Activated CD8-positive, alpha-beta memory T cell treated with anti-CD3 and anti-CD28 coated beads for 4 hours (primary cell): ENCODE data around the gene MYBL2.
A peak's percentile ranks its signal among the peaks of the same experiment; 100 is the strongest.

Experiments used
- DNase-seq, 2 donors: peaks; one replicate each; pipeline ENCODE4 v3.0.0-alpha.2; 2020; ENCODE audit warnings: low read depth in 2 of 2

The MYBL2 gene

GRCh38 chr20:43723186-43723585 lies 56.3 kb downstream of the MYBL2 start:
- DNase-seq = no peak

DNA sequence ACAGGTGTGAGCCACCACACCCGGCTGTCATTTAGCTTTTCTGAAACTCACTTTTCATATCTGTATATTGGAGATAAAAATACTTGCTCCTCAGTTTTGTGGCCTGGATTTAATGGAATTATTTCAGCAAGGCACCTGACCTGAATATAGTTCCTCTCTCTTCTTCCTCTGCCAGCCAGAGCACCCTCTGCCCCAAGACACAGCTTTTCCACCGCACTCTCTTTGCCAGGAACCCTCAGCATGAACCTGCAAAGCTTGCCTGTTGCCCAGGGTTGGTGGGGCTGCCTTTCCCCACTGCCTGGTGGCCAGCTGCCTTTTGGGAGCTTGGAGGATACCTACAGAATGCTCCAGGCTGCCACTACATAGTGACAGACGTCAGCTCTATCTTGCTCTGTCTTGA lies 56.8 kb downstream of the MYBL2 start:
- no peak for DNase-seq

- DNase-seq = no peak
Observed at GRCh38 chr20:43724383-43724782, 57.5 kb downstream of the MYBL2 start.

DNA sequence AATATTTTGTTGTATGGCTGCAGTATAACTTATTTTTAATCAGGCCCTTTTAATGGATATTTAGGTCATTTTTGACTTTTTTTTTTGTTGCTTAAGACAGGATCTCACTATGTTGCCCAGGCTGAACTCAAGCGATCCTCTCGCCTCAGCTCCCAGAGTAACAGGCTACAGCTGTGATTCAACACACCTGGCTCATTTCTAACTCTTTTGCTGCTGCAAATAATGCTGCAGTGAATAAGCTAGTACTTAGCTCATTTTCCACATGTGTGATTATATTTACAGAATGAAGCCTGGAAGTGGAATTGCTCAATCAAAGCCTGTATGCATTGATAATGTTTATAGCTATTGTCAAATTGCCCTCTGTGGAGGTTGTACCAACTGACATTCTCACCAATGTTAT lies 58.8 kb downstream of the MYBL2 start:
- no peak for DNase-seq

DNA sequence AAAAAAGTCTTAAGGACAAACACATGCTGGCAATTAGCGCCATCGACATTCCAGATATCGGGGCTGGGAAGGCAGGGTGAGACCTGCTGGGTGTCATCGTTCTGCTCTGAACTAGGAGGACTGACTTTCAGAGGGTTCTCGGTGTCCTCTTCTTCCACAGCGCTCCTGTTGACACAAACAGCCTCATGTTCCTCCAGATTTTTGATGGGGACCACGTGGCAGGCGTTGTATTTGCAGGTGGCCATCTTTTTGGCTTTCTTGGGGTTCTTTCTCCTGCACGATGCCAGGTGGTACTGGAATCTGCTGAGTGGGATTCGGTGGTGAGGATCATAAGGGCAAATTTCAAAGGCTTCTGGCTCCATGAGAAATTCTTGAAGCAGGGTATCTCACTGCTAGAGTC lies 59.4 kb downstream of the MYBL2 start:
- no peak for DNase-seq

DNA sequence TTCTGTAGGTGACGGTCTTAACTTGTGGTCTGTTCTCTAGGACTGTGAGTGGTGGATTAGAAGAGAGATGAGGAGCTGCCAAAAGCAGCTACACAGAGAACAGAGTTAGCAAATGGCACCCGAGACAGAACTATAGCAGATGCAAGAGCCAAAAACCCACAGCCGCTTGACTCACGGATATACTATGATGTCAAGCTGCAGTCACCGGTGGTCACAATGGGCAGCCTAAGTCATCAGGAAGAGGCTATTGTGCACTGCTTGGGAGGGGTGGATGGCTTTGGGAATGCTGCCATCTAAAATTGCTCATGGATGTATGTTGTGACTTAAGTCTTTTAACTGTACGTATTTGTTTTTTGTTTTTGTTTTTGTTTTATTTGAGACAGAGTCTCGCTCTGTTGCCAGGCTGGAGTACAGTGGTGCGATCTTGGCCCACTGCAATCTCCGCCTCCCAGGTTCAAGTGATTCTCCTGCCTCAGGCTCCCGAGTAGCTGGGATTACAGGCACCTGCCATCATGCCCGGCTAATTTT lies 60.0 kb downstream of the MYBL2 start, which contains the start of gene GTSF1L:
GTSF1L (minus strand) TSS at position 192 of the 528 bp plus-strand sequence. CDS start 308 bp downstream, outside the sequence.
- DNase-seq = no peak

DNA sequence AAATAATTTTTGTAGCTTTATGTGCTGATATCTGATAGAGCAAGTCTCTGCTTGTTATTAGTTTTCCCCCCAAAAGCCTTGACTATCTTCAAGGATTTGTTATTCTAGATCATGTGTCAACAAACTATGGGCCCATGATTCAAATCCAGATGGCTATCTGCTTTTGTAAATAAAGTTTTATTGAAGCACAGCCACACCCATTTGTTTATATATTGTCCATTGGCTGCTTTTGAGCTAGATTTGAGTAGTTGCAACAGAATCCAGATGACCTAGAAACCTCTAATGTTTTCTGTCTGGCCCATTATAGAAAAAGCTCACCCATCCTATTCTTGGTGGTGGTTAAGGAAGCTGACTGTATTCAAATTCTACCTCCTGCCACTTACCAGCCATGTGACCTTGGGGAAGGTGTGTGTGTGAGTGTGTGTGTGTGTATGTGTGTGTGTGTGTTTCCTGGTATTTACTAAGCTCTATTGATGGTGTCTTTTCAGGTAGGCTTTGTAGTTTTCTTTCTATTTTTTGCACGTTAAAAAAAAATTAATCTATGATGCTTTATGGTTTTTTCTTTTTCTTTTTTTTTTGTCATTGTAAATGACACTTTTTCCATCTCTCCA lies 61.2 kb downstream of the MYBL2 start:
- no peak for DNase-seq

DNA sequence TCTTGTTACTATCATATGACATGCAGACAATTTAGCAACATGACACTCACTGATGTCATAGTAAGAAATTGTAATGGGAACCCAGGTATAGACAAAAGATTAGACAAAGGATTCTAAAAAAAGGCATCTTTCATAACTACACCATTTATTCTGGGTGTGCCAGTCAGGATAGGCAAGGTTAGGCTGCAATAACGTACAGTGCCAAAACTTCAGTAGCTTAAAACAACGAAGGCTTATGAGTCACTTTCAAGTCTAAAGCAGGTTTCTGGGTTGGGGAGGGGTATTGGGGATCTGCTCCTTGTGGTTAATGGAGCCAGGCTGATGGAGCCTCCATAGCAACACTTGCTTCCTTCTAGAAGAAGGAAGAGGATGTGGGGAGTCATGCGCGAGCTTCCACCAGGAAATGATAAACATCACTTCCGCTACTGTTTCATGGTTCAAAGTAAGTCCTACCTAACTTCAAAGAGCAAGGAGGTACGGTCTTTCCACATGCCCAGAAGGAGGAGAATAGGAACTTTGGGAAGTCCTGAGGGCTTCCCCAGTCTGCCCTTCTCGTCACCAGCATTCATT lies 61.9 kb downstream of the MYBL2 start:
- no peak for DNase-seq

DNA sequence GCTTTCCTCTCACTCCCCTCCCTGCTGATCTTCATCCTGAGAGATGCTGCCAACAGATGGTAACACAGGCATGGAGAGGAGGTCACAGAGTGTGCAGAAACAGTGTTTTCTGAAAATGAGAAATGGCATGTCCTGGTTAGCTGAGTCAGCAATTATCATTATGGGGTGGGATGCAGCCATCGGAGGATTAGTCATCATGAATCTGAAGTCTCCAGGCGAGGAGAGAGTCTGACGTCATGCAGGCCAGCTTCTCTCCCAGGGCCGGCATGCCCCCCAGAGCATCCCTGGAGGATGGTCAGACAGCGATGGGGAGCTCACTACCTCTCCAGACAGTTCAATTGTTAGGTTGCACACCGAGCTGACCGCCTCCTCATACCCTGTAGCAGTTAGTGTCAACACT lies 64.6 kb downstream of the MYBL2 start:
- no peak for DNase-seq

- DNase-seq = no peak
Observed at GRCh38 chr20:43731927-43732326, 65.0 kb downstream of the MYBL2 start.

GRCh38 chr20:43736588-43737158 lies 69.8 kb downstream of the MYBL2 start:
- DNase-seq = no peak

GRCh38 chr20:43737925-43738324 lies 71.0 kb downstream of the MYBL2 start:
- DNase-seq = no peak

- DNase-seq = no peak
Observed at GRCh38 chr20:43739148-43739749, 72.3 kb downstream of the MYBL2 start.

- DNase-seq = no peak
Observed at GRCh38 chr20:43740642-43741041, 73.7 kb downstream of the MYBL2 start.

DNA sequence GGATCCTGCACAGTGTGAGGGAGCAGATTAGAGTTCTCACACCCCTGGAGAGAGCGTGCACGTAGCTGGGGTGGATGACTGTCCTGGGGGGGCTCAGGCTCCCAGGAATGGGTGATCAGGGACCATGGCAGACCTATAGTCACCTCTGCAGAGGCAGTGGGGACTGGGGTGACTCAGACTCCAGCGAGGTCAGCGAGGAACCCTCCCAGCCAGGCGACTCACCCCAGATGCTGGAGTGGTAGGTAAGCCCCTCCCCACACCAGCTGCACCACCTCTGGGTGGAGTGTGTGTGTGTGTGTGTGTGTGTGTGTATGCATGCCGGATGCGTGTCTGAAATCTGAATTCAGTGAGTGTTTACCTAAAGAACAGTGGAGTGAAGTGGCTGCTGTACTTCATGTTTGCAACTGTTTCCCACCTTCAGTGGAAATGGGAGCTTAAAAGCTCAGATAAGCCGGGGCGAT lies 77.3 kb downstream of the MYBL2 start:
- DNase-seq = no peak

DNA sequence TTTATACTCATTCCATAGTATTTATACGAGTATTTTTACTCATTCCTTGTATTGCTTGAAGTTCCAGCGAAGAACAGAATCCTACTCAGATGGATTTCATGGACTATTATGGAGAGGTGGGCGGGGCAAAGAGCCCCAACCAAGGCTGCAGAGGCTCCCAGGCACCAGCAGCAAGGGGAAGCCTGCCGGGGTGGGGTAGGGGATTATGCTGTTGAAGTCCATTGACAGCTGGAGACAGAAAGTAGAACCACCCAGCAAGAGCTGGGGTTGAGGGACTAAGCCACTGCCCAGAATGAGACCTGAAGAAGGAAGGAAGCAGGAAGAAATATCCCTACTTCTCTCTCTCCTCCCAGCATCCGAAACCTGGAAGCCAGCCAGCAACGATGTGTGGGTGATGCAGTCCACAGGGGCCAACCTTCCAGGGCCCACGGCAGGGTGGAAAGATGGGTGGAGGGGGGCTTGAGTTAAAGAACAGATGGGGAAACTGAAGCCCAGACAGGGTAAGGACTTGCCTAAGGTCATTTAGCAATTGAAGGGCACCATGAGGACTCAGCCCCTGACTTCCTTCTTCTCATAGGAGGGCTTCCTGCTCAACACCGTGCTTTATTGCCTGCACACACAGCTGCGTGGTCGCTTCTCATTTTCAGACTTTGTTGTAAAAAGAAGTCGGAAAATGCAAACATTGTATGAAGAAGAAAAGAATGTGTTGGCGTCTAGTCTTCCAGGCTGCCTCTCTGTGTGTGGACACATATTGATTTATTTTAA lies 78.2 kb downstream of the MYBL2 start:
- DNase-seq = no peak

DNA sequence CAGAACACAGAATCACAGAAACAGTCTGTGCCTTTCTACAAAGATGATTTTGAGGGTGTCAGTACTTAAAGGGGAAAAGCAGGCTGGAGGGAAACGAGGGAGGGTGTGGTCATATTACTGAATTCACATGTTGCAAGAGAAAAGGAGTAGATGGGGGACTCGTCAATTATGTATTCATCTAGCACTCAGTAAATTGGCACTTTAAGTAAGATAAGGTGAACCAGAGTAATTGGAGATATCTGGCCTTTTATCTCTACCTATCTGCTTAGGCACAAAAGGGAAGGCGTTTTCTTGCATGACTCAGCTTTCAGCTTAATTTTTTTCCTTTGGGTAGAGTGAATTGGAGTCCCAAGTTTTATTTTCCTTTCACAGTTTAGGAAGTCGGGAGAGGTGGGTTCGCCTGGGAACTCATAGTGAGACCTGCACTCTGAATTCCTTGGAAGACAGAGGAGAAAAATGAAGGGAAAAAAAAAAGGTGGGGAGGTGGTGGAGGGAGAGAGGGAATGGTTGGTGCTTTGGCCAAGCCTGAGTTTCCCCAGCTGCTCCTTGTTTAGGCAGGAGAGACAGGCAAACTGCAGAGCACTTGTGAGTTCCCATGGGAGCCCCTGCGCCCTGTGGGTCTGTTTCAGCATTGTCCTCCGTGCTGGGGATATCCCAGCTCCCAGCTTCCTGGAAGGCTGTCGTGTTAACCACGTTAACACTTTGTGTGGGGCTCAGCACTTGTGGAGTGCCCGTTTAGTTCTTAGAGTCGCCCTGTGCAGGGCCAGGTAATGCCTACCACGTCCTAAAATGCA lies 79.6 kb downstream of the MYBL2 start:
- no peak for DNase-seq

- DNase-seq = no peak
Observed at GRCh38 chr20:43748274-43748673, 81.4 kb downstream of the MYBL2 start.

- peak; percentile 53 to 58 for DNase-seq
Observed at GRCh38 chr20:43749734-43750294, 82.9 kb downstream of the MYBL2 start.

DNA sequence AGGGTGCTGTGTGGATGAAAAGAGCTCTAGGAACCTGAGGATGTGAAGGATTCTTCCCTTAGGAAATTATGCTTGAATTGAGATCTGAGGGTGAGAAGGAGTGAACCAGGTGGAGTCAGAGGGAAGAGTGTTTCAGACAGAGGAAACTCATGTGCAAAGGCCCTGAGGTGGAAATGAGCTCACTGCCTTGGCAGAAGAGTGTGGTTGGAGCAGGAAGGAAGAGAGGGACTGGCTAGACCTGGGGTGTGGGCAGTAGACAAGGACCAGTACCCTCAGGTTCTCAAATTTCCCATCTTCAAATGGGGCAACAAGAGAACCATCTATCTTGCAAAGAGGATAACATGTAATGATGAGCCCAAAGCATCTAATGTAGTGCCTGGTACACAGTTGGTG lies 83.9 kb downstream of the MYBL2 start:
- DNase-seq = no peak
